GM19452 (cell line): Measurements from ENCODE around the gene KCP.
A peak's percentile ranks its signal among the peaks of the same experiment; 100 is the strongest.

Experiments
- ATAC-seq: cut with Tn5 transposase; IDR thresholded peaks from one replicate; pipeline ENCODE4 v1.9.1; 2021; ENCODE audit not compliant: unreplicated experiment

Gene KCP

DNA sequence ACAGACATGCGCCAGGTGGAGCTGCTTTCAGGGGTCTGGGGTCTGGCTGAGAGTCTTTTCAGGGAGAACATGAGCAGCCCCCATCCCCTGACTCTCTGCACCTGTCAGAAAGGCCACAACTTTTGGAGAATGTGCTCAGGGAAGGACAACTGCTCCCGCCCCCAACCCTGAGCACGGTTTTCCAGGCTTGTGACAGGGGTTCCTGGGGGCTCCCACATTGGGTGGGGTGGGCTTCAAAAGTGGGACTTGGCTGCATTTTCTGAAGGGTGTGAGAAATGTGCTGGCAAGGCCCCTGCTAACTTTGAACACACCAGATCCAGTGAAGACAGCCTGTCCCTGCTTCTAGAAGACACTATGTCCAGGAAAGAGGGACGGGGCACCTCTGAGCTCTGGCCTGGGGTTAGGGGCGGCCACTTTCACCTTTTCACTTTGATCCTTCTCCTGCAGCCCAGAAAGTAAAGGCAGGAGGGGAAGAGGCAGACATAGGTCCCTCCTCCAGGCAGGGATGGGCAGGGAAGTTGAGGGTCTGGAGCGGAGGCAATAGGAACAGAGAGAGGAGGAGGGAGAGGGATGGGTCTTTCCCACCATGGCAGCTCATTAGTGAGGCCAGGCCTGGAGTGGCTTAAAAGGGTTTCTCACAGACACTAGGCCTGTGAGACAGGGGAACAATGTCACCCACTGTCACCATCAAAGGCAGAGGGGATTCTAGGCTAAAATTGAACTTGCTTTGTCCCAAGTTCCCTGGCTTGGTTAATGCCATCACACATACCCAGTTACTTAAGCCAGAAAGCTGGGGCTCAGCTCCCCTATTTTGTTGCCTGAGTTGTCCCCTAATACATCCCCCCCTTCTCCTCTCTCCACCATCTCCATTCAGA, 1.5 kb downstream of the KCP start:
- no peak for ATAC-seq

DNA sequence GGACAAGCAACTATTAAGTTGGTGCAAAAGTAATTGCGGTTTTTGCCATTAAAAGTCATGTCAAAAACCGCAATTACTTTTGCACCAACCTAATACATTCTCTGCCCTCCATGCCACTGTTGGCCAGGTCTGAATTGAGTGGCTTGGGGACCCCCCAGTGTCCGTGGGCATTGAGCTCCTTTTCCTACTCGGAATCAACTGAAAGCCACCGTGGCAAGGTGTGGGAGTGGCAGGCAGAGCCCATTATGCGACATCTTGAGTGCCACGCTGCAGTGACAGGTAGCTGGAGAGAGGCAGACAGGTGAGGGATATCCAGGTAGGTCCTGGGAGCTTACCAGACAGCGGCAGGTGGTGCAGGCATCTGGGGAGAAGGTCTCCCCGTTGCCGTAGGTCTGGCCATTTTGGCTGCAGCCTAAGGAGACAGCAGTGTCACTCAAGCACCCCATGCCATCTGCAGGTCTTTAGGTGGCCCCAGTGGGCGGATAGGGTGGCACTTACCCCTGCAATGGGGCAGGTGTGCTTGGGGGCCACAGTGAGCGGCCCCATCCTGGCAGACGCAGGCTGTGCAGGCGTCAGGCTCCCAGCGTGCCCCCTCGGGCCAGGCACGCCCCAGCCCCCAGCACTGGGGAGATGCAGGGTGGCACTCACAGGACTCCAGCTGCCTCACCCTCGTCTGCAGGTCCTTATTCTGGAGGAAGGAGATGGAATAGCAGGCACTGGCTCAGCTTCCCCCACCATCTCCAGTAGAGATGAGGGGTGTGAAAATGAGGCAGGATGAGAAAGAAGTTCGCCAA, 3.5 kb downstream of the KCP start:
- ATAC-seq = no peak

DNA sequence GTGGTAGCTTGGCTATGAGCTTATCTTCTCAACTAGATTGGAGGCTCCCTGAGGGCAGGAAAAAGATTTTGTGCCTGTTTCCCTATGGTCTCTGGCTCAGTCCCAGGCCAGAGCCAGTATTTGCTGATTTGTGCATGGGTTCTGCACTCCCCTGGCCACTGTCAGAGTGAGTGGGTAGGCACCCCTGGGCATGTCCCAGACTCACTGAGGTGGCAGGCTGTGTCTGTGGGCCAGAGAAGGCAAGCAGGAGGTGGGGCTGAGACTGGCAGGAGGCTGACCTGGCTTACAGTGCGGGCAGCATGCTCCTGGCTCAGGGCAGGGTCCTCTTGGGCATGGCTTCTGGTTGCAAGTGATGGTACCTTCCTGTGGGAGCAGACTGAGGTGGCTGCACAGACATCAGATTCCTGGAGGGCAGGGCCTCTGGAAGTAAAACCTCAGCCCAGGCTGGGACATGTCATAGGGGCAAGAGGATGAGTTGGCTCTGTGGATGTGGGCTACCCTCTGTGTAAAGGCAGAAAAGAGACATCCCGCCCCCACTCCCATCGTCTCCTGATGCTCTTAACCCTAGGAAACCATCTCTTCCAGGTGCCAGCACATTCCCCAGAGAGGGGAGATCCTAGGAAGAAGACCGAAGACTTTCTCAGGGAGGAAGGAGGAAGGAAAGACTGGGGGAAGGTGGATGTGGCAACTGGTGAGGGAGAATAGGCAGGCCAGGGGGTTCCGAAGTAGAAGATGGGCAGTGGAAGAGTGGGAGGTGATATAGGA, 4.3 kb downstream of the KCP start:
- ATAC-seq = no peak

DNA sequence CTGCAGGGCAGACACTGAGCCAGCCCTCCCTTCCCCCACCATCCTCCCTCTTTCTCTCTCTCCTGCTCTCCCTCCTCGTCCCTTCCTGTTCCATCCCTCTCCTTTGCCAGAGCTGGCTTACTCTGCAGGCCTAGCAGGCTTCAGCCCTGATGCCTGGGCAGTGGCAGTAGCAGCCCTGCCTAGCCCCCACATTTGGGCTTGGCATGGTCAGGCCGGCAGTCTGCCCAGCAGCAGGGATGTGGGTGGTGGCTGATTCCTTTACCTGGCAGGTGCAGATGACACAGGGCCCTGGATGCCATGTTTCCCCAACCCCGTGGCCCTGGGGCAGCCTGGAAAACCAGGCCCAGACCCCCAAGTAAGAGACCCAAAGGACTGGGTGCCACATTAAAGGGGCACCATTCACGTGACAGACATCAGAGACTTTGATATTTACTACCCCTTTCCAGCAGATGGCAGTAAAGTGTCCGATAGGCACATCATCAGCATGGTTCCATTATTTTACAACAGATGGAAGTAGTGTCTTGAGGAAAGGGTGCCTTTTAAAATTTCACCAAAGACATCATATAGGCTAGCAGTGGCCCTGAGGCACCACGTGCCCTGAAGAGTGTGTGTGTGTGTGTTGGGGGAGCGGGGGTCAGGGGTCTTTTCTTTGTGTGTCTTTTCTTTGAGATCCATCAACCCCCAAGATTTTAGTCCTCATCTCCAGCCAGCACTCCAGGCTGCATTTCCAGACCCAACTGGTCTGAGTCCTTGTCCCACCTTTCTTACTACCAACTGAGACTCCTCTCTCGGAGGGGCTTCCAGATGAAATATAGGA, 5.9 kb downstream of the KCP start:
- peak; percentile 59 for ATAC-seq

DNA sequence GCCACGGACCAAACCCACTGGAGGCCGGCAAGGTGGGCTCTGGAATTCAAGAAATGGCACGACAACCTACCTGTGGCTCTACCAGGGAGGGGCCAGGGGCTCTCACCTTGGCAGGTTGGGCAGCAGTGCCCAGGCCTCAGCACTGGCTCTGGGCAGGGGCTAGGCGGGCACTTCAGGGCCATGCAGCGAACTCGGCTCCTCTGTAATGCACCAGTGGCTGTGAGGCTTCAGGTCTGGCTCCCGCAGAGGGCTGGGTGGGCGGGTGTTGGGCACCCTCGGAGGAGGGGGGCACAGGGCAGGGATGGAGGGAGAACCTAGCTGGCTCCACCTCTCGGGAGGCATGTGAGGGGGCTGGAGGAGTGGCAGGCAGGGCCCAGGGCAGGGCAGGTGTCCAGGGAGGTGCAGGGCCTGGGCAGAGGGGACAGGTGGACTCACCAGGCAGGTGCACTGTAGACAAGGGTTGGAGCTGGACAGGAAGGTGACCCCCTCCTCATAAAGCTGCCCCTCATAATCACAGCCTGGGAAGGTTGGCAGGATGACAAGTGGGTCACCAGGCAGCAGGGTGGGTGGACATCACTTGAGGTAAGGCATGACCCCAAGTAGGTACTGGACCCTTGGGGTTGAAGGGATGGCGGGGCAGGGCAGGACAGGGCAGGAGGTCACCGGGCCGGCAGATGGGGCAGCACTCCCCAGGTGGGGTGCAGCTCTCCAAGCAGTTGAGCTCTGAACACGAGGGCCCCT, 6.7 kb downstream of the KCP start:
- ATAC-seq = no peak

DNA sequence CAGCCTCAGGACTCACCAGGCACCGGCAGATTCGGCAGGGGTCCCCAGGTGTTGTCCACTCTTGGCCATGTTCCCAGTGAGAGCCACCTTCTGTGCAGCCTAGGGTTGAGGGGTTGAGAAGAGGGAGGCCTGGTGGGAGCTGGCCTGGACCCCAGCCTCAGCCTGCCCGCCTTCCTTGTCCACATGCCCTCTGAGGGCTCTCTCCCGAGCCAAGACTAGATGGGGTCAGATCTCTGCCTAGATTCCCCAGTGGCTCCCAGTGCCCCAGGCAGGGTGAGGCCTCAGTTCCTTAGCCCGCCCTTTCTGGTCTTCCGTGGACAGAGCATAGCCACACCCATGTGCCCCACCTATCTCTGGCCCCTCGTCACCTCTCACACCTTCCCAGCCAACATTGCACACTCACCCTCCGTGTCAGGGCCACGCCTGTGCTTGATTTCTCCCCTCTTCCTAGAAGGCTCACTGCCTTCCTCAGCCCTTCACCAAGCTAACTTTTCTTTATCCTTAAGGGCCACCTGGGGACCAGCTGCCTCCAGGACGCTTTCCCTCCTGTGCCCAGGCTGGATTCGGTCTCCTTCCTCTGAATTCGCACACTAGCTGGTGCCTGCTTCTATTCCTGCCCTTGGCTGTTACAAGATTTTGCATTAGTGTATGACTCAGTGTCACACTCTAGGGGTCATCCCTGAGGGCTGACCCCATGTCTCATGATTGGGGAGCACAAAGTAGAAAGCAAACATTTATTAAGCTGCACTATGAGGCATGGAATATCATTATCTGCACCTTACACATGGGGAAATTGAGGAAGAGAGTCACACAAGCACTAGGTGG, 7.5 kb downstream of the KCP start:
- no peak for ATAC-seq

DNA sequence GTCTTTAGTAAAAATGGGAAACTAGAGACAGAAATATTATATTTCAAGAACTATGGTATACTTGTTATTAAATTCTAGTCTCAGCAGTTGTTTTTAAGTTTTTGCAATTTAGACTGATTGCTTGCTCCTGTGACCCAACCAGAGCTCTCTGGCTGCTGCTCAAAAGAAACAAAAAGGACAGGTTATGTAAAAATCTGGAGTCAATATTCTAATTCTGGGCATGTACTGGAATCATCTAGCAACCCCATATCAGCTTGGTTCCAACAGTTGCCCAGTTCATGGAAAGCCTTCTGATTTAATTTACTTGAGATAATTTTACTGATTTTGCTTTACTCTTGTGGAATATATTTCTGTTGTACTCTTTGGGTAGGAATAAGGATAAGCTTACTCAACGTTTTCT, 10.3 kb downstream of the KCP start:
- no peak for ATAC-seq

DNA sequence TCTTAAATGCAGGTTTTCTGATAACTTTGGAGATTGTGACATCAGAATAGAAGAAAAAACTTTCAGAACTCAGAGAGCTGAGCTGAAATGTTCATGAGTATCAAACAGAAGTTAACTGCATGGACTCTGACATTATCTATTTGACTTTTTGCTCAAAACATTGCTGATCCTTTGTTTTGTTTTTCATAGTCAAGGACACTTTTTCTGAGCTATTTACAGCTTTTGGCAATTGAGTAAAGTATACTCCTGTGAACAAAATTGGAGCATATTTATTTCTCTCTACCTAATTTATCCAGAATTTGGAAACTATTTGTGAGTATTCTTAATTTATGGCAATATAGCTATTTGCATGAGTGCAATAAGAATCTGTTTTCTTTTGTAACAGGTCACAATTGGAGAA, 11.1 kb downstream of the KCP start:
- ATAC-seq = no peak

DNA sequence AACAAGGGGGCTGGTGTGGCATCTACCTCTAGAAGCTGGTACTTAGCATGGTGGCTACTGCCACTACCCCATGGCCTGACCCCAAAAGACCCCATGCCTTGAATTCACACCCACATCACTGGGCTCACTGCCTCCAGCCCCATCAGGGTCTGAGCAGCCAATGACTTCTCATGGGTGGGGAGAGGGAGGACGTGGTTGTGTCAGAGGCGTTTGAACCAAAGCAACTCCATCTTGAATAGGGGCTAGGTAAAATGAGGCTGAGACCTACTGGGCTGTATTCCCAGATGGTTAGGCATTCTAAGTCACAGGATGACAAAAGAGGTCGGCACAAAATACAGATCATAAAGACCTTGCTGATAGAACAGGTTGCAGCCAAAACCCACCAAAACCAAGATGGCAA, 15.2 kb downstream of the KCP start:
- no peak for ATAC-seq

DNA sequence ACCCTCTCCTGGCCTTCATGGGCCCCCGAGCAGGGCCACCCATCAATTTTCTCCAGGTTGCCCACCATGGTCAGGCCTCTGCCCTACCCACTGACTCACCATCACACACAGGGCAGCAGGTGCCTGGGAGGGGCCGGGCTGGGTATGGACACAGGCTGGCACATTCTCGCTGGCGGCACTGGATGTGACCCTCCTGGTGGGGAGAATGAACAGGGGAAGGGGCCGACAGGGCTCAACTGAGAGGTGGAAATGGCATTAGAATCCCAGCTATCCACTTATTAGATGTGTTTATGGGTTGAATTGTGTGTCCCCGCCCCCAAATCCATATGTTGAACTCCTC, 16.4 kb downstream of the KCP start:
- ATAC-seq = no peak

DNA sequence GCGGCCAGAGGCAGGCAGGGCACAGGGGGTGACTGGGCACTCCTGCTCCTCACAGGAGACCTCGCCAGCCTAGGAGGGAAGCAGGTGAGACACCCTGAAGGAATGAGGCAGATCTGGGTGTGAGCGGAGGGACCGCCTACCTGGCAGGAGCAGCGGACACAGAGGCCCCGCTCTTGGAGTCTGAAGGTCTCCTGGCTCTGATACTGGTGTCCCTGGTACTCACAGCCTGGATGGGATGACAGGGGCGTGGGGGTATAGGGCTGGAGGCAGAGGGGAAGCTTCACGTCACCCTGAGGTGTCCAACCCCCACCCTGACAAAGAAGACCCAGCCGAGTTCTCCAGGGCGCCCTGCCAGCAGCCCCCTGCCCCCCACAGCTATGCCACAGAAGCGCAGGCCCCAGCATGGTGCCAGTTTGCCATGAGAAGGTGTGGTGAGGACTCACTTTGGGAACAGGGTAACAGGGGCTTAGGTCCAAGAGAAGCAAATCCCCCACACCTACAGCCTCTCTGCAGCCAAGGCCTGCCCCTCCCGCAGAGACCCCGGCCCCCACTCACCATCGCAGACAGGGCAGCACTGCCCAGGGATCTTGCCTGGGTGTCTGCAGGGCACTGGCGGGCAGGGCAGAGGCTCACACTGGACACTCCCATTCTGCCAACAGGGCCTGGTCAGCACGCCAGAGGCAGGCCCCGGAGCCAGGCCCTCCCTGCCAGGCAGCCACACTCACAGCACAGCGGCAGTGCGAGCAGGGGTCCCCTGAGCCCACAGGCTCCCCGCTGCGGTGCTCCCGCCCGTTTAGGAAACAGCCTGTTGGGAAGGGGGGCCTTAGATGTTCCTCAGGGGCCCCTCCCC, 17.0 kb downstream of the KCP start:
- ATAC-seq = no peak

DNA sequence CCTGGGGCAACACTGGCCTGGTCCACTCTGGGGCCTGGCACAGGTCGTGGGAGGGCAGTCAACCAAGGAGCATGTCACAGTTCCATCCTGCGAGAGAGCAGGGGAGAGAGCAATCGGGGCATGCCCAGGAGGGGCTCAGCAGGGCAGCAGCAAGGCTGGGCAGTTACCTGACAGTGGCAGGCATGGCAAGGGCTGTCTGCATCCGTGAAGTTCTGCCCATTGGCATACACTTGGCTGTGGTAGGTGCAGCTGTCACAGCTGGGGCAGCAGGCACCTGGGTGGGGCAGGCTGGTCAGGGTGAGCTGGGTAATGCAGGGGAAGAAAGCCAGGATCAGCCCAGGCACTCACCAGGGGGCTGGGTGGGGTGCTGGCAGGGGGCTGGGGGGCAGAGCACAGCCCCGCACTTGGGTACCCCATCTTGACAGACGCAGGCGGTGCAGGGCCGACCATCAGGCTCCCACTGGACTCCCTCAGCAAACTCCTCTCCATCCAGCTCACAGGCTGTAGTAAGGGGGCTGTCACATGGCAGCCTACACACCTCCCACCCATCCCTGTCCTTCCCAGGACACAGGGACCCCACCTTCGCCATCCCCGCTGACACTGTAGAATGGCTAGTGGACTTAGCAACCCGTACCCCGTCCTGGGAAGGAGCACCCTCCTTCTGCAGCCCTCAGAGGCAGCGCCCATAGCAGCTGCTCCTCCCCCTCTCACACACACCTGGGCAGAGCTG, 17.8 kb downstream of the KCP start:
- no peak for ATAC-seq

DNA sequence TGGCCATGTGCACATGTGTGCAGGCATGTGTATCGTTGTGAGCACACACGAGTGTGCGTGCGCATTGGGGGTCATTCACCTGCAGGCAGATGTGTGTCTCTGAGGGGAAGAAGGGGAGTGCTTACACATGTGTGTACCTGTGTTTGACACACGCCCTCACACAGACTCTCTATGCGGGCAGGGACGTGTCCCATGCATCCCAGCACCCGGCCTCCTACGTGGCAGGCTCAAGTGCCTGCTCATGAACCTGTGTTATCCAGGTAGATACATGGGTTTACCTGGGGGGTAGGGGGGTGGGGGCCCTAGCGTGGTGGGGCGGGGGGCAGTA, 18.6 kb downstream of the KCP start:
- no peak for ATAC-seq

DNA sequence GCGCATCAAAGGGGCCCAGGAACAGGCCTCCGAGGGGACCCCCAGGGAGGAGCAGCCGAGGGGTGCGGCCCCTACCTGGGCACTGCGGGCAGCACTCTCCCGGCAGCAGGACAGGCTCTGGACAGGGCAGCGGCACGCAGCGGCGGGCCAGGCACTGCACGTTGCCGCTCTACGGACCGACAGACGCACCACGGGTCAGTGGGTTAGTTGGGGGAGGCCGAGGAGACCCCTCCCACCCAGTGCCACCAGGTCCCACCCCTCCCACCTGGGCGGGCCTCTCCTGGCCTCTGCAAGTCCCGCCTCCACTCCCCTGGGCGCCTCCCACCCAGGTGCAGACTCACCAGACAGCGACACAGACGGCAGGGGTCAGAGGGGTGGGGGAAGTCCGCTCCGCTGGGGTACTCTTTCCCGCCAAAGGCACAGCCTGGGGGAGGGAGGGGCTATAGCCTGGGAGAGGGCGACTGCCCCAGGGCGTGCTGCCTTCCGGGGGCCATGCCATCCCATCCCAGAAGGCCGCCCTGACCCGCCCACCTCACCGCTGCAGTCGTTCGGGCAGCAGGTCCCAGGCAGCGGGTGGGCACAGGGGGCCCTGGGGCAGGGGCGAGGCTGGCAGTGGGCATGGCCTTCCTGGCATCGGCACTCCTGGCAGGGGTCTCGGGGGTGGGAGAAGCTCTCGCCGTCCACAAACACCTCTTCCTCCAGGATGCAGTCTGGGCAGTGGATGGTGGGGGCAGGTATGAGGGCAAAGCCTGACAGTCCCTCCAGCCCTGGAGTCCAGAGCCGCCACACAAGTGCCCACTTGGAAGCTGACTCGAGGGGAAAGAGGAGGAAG, 19.2 kb downstream of the KCP start:
- ATAC-seq = no peak

DNA sequence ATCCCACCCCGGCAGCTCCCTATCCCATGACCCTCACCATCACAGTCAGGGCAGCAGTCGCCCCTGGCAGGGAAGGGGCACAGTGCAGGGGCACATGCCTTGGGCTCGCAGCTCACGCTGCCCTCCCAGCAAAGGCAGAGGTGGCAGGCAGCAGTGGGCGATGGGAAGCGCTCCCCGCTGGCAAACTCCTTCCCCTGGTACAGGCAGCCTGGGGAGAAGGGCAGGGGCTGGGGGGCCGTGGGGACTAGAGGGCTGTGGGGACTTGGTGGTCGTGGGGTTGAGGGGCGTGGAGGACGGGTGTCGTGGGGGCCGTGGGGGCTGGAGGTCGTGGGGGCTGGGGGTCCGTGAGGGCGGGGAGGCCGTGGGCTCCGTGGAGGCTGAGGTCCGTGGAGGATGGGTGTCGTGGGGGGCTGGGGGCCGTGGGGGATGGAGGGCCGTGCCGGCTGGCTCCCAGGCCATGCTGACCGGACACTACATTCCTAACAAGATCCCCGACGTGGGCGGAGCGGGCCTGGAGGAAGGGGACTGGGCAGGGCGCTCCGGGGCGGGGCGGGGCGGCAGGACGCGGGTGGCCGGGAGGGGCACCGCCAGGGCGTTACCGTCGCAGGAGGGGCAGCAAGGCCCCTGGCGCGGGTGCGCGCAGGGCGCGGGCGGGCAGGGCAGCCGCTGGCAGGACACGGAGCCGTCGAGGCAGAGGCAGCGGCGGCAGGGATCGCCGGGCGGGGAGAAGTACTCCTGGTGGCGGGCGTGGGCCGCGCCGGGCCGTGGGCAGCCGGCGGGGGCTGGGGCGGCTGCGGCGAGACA, 20.0 kb downstream of the KCP start:
- no peak for ATAC-seq

DNA sequence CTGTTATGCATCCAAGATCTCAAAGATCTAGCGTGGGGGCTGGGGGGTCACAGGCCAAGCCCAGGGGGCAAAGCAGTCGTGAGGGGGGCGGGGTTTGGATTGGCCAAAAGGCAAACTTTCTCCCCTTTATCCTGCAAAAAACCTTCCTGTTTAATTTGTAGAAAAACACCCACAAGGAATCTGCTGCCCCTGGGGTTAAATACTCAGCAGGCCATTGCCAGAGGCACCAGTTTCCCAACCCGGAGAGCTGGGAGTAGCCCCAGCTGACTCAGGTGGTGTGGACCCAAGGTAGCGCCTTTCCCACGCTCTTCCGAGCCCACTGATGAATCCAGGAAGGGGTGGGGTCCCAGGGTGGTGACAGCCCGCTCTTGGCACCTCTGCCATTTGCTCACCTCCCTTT, 21.4 kb downstream of the KCP start:
- no peak for ATAC-seq
